ENCODE results near the gene TIAM2.

The TIAM2 gene

DNA sequence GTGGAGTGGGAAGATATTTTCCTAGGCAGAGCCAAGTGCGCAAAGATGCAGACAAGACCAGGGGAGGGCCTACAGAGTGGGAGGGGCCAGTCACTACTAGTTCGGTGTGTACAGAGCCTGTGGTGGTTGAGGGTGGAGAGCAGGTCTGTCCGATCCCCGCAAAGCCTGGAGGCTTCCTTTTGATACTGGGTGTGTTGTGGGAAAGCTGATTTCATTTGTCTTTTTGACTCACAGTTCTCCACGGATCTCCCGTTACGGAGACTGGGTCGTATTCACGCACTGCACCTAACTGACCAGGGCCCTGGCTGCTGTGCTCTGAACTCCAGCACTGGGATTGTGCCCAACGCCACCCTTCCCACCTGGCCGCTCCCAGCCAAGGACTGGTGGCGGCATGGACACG lies 1.4 kb upstream of the TIAM2 start:
- H3K4me3 ChIP-seq (ENCODE audit: low read depth, low read length, poor library complexity, severe bottlenecking), result no peak overlapping the region
- H3K9me3 ChIP-seq (ENCODE audit: low read length), result no peaks in the 10 kb centered on the region
- H3K27me3 ChIP-seq (ENCODE audit: insufficient read depth, low read length), result no peaks in the 10 kb centered on the region
- no peaks in the 10 kb centered on the region for H3F3A ChIP-seq (ENCODE audit: insufficient read depth, low read length)
- no peaks in the 10 kb centered on the region for H4K20me1 ChIP-seq (ENCODE audit: insufficient read depth, low read length)
- no peaks in the 10 kb centered on the region for H3K79me2 ChIP-seq (ENCODE audit: insufficient read depth, low read length)
- H3K9ac ChIP-seq (ENCODE audit: low read length), result no peak overlapping the region
- TF ChIP-seq EZH2 (IDR thresholded peaks at IDR 0.05; ENCODE audit: borderline replicate concordance, low read length), result no peak
- TF ChIP-seq, protein P1, sequence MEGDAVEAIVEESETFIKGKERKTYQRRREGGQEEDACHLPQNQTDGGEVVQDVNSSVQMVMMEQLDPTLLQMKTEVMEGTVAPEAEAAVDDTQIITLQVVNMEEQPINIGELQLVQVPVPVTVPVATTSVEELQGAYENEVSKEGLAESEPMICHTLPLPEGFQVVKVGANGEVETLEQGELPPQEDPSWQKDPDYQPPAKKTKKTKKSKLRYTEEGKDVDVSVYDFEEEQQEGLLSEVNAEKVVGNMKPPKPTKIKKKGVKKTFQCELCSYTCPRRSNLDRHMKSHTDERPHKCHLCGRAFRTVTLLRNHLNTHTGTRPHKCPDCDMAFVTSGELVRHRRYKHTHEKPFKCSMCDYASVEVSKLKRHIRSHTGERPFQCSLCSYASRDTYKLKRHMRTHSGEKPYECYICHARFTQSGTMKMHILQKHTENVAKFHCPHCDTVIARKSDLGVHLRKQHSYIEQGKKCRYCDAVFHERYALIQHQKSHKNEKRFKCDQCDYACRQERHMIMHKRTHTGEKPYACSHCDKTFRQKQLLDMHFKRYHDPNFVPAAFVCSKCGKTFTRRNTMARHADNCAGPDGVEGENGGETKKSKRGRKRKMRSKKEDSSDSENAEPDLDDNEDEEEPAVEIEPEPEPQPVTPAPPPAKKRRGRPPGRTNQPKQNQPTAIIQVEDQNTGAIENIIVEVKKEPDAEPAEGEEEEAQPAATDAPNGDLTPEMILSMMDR (IDR thresholded peaks at IDR 0.05; ENCODE audit: low read length), result no peak
- no peak overlapping the region for H3K27ac ChIP-seq (ENCODE audit: low read depth, low read length, poor library complexity, severe bottlenecking)
- H2AFZ ChIP-seq (ENCODE audit: low read length), result no peak overlapping the region
- peaks cover 7% of the 10 kb centered on the region for H3K4me1 ChIP-seq (ENCODE audit: insufficient read depth, low read length, severe bottlenecking)
- no peak overlapping the region for H3K4me2 ChIP-seq (ENCODE audit: low read length)
- H3K36me3 ChIP-seq (ENCODE audit: insufficient read depth, low read length), result no peaks in the 10 kb centered on the region
- H3K9me2 ChIP-seq (ENCODE audit: low read depth, low read length), result no peaks in the 10 kb centered on the region

DNA sequence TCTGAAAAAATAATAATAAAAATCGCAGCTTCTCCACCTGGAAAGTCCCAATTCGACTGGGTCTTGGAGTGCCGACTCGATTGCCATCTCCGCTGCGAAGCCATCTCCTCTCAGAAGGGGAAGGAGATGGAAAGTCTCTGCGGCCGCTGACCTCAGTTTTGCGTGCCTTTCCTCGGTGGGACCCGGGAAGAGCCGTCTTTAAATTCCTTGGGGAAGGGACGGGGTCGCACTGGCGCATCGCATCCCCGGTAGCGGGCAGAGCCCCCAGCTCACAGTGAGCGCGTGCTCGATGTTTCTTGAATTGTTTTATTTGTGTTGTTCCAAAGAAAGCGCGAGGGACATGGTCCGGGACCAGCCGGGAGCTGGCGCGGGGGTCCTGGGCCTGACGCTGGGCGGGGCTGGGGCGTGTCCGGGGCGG lies 270 bp upstream of the TIAM2 start:
- no peaks in the 10 kb centered on the region for H3K36me3 ChIP-seq (ENCODE audit: insufficient read depth, low read length)
- H3K9me2 ChIP-seq (ENCODE audit: low read depth, low read length), result no peaks in the 10 kb centered on the region
- H3K9ac ChIP-seq (ENCODE audit: low read length), result no peak overlapping the region
- no peaks in the 10 kb centered on the region for H3K27me3 ChIP-seq (ENCODE audit: insufficient read depth, low read length)
- no peaks in the 10 kb centered on the region for H3K9me3 ChIP-seq (ENCODE audit: low read length)
- TF ChIP-seq, protein P1 (IDR thresholded peaks at IDR 0.05; ENCODE audit: low read length), result no peak
- TF ChIP-seq EZH2 (IDR thresholded peaks at IDR 0.05; ENCODE audit: borderline replicate concordance, low read length), result no peak
- peaks cover 7% of the 10 kb centered on the region for H3K4me1 ChIP-seq (ENCODE audit: insufficient read depth, low read length, severe bottlenecking)
- no peak overlapping the region for H3K27ac ChIP-seq (ENCODE audit: low read depth, low read length, poor library complexity, severe bottlenecking)
- no peak overlapping the region for H2AFZ ChIP-seq (ENCODE audit: low read length)
- no peaks in the 10 kb centered on the region for H3F3A ChIP-seq (ENCODE audit: insufficient read depth, low read length)
- H3K4me2 ChIP-seq (ENCODE audit: low read length), result peak overlapping the region; percentile 71
- peak overlapping the region; percentile 59 for H3K4me3 ChIP-seq (ENCODE audit: low read depth, low read length, poor library complexity, severe bottlenecking)
- H4K20me1 ChIP-seq (ENCODE audit: insufficient read depth, low read length), result no peaks in the 10 kb centered on the region
- H3K79me2 ChIP-seq (ENCODE audit: insufficient read depth, low read length), result no peaks in the 10 kb centered on the region

DNA sequence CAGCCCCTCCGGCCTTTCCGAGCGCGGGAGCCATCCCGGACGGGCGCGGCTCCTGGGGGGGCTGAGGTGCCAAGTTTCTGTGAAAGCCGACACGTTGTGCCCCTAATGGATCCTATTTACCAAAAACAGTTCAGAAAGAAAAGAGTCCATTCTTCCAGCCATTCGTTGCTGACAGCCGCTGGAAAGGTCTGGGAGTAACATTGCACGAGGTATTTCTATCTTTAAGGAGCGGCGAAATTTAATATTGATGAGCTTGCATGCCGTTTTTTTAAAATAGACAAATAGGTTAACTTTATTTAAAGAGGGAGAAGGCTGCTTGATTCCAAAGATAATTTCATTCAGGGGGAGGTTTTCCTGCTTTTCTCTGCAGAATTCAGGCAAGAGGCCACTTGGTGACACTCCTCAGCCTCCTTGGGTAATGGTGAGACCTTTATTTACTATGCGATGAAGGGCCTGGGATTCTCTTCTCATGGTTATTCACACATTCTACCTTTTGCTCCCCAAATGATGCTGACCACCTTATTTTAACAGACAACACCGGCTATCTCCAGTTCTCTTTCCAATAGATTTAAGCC lies 988 bp downstream of the TIAM2 start:
- Histone ChIP-seq H3K36me3 (ENCODE audit: insufficient read depth, low read length) (no peaks in the 10 kb centered on the region), H4K20me1 (ENCODE audit: insufficient read depth, low read length) (no peaks in the 10 kb centered on the region), H3K9me3 (ENCODE audit: low read length) (no peaks in the 10 kb centered on the region), H3K9ac (ENCODE audit: low read length) (no peak overlapping the region; the same call in 1 of the 2 replicates), H3K4me1 (ENCODE audit: insufficient read depth, low read length, severe bottlenecking) (peaks cover 7% of the 10 kb centered on the region), H3K27ac (ENCODE audit: low read depth, low read length, poor library complexity, severe bottlenecking) (no peak overlapping the region), H3F3A (ENCODE audit: insufficient read depth, low read length) (no peaks in the 10 kb centered on the region), H3K79me2 (ENCODE audit: insufficient read depth, low read length) (no peaks in the 10 kb centered on the region), H3K27me3 (ENCODE audit: insufficient read depth, low read length) (no peaks in the 10 kb centered on the region), H3K9me2 (ENCODE audit: low read depth, low read length) (no peaks in the 10 kb centered on the region), H2AFZ (ENCODE audit: low read length) (no peak overlapping the region), H3K4me2 (ENCODE audit: low read length) (peak overlapping the region; percentile 71; the same call in 1 of the 2 replicates), H3K4me3 (ENCODE audit: low read depth, low read length, poor library complexity, severe bottlenecking) (peak overlapping the region; percentile 59)
- TF ChIP-seq, protein P1 (IDR thresholded peaks at IDR 0.05; ENCODE audit: low read length), result no peak
- TF ChIP-seq EZH2 (IDR thresholded peaks at IDR 0.05; ENCODE audit: borderline replicate concordance, low read length), result no peak

Measured in OCI-LY1 (cell line).